ENCODE measurements around the gene CFAP65.

Gene CFAP65

GRCh38 chr2:219001577-219002394 lies 39.5 kb downstream of the CFAP65 start:
- ChIA-PET CTCF (interaction anchor here (1.0 to 3.7 kb wide), 9 partner anchors 9 to 236 kb away, joined by 3 to 20 read pairs (median 3); no protein-coding TSS in a partner anchor), POLR2A (interaction anchor here (1.2 kb wide), 1 partner anchor 14 kb away, joined by 4 read pairs; no protein-coding TSS in a partner anchor)
- no peak for DNase-seq (ENCODE audit: extremely low spot score)
- TF ChIP-seq ARNT (IDR thresholded peaks at IDR 0.05), result no peak
- no peak for TF ChIP-seq FOXK2 (IDR thresholded peaks at IDR 0.05)
- TF ChIP-seq ELF4 (IDR thresholded peaks at IDR 0.05), result no peak
- TF ChIP-seq FOXM1 (IDR thresholded peaks at IDR 0.05; ENCODE audit: borderline replicate concordance), result no peak
- no peak for TF ChIP-seq SP1 (IDR thresholded peaks at IDR 0.05)
- TF ChIP-seq ZNF384 (IDR thresholded peaks at IDR 0.05), result no peak
- no peak for TF ChIP-seq FOXA1 (IDR thresholded peaks at IDR 0.05)
- no peak for TF ChIP-seq CTBP1 (IDR thresholded peaks at IDR 0.05; ENCODE audit: borderline replicate concordance)
- TF ChIP-seq PKNOX1 (IDR thresholded peaks at IDR 0.05), result no peak
- TF ChIP-seq TARDBP (IDR thresholded peaks at IDR 0.05), result no peak
- no peak for TF ChIP-seq LEF1 (IDR thresholded peaks at IDR 0.05; ENCODE audit: borderline replicate concordance)
- TF ChIP-seq HDGF (IDR thresholded peaks at IDR 0.05; ENCODE audit: borderline replicate concordance), result no peak
- no peak for TF ChIP-seq L3MBTL2 (conservative IDR thresholded peaks at IDR 0.05)
- TF ChIP-seq BHLHE40 (IDR thresholded peaks at IDR 0.05; ENCODE audit: borderline replicate concordance), result no peak
- no peak for TF ChIP-seq SUZ12 (IDR thresholded peaks at IDR 0.05)
- TF ChIP-seq NFRKB (IDR thresholded peaks at IDR 0.05), result no peak

DNA sequence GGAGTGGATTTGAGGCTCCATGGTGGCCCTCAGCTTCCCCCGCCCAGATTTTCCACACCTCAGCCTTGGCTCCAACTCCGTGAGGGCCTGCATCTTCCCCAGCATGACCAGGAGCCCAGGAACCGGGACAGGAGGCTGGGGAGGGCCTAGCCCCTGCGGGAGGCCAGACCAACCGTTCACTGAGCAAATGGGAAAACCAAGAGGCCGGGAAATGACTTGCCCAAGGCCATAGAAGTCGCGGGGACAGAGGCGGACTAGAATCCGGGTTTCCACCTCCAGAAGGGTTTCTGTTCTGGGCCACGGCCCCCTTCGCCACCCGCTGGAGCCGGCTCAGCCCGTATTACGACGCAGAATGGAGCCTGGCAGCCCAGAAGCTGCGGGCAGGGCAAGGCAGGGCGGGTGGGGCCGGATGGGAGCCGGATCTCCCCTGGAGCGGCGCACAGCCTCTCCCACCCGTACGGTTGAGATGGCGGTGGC lies 40.2 kb downstream of the CFAP65 start:
- ChIA-PET POLR2A (no interaction called here), CTCF (interaction anchor here (1.0 to 2.4 kb wide), 3 partner anchors 21 to 127 kb away, joined by 3 to 16 read pairs (median 3); no protein-coding TSS in a partner anchor)
- no peak for DNase-seq (ENCODE audit: extremely low spot score)
- TF ChIP-seq ZNF384 (IDR thresholded peaks at IDR 0.05), result no peak
- no peak for TF ChIP-seq SP1 (IDR thresholded peaks at IDR 0.05)
- TF ChIP-seq BHLHE40 (IDR thresholded peaks at IDR 0.05; ENCODE audit: borderline replicate concordance), result no peak
- TF ChIP-seq ARNT (IDR thresholded peaks at IDR 0.05), result no peak
- TF ChIP-seq L3MBTL2 (conservative IDR thresholded peaks at IDR 0.05), result no peak
- no peak for TF ChIP-seq PKNOX1 (IDR thresholded peaks at IDR 0.05)
- no peak for TF ChIP-seq FOXM1 (IDR thresholded peaks at IDR 0.05; ENCODE audit: borderline replicate concordance)
- TF ChIP-seq FOXK2 (IDR thresholded peaks at IDR 0.05), result no peak
- TF ChIP-seq TARDBP (IDR thresholded peaks at IDR 0.05), result no peak
- TF ChIP-seq NFRKB (IDR thresholded peaks at IDR 0.05), result no peak
- no peak for TF ChIP-seq SUZ12 (IDR thresholded peaks at IDR 0.05)
- no peak for TF ChIP-seq ELF4 (IDR thresholded peaks at IDR 0.05)
- no peak for TF ChIP-seq LEF1 (IDR thresholded peaks at IDR 0.05; ENCODE audit: borderline replicate concordance)
- no peak for TF ChIP-seq CTBP1 (IDR thresholded peaks at IDR 0.05; ENCODE audit: borderline replicate concordance)
- TF ChIP-seq HDGF (IDR thresholded peaks at IDR 0.05; ENCODE audit: borderline replicate concordance), result no peak
- no peak for TF ChIP-seq FOXA1 (IDR thresholded peaks at IDR 0.05)

DNA sequence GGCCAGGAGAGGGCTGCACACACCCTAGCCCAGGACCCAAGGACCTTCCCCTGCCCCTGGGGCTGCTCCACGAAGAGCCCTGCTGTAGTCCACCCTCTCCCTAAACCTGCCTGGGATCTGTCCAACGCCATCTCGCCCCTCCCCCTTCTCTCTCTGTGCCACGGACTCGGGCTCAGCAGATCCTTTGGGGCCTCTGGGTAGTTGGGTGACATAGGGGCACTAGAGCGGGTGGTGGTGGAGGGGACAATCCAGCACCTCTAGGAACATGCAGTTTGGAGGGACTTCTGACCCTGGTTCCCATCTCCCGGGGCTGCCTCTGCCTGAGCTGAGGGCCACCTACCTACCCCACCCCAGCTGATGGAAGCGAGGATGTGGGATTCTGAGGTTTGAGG lies 40.8 kb downstream of the CFAP65 start:
- CTCF ChIA-PET, result interaction anchor here (1.0 kb wide), 1 partner anchor 21 kb away, joined by 3 read pairs; no protein-coding TSS in a partner anchor
- TF ChIP-seq SUZ12 (IDR thresholded peaks at IDR 0.05) (no peak), NFRKB (IDR thresholded peaks at IDR 0.05) (no peak), FOXM1 (IDR thresholded peaks at IDR 0.05; ENCODE audit: borderline replicate concordance) (no peak), L3MBTL2 (conservative IDR thresholded peaks at IDR 0.05) (no peak), ELF4 (IDR thresholded peaks at IDR 0.05) (no peak), ZNF384 (IDR thresholded peaks at IDR 0.05) (no peak), LEF1 (IDR thresholded peaks at IDR 0.05; ENCODE audit: borderline replicate concordance) (no peak)
- POLR2A ChIA-PET, result no interaction called here
- DNase-seq (ENCODE audit: extremely low spot score), result no peak

DNA sequence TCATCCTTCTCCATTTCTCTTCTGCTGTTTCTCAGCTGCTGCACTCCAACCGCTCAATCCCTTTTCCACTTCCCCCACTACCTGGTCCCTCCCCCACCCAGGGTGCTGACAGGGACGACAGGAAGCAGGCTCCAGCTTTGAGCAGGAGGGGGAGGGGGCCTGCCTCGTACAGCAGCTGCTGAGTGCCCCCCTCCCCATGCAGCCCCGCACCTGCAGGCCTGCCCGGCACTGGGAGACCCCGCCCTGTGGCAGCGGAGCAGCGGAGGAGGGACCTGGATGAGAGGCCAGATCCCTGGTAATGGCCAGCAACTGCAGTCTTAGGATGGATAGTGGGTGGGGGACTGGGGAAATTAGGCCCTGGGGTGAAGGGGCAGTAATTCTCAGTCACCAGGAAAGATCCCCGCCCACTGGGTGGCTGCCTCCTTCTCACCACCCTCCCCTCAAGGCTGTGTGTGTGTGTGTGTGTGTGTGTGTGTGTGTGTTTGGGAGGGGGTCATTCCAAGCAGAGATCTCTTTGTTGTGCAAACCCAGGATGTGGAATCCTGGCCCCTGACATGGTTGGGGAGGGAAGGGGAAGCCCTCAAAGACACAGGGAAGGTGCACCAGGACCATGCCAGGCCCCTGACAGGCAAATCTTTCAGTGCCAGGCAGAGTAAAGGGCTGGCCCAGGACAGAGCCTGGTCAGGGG lies 41.3 kb downstream of the CFAP65 start:
- TF ChIP-seq FOXK2 (IDR thresholded peaks at IDR 0.05), result no peak
- TF ChIP-seq FOXM1 (IDR thresholded peaks at IDR 0.05; ENCODE audit: borderline replicate concordance), result no peak
- TF ChIP-seq CTBP1 (IDR thresholded peaks at IDR 0.05; ENCODE audit: borderline replicate concordance), result no peak
- no peak for TF ChIP-seq BHLHE40 (IDR thresholded peaks at IDR 0.05; ENCODE audit: borderline replicate concordance)
- no peak for TF ChIP-seq ARNT (IDR thresholded peaks at IDR 0.05)
- no peak for TF ChIP-seq ELF4 (IDR thresholded peaks at IDR 0.05)
- TF ChIP-seq SUZ12 (IDR thresholded peaks at IDR 0.05), result no peak
- TF ChIP-seq HDGF (IDR thresholded peaks at IDR 0.05; ENCODE audit: borderline replicate concordance), result no peak
- no peak for TF ChIP-seq FOXA1 (IDR thresholded peaks at IDR 0.05)
- TF ChIP-seq SP1 (IDR thresholded peaks at IDR 0.05), result no peak
- TF ChIP-seq NFRKB (IDR thresholded peaks at IDR 0.05), result no peak
- no peak for TF ChIP-seq PKNOX1 (IDR thresholded peaks at IDR 0.05)
- TF ChIP-seq ZNF384 (IDR thresholded peaks at IDR 0.05), result no peak
- no peak for TF ChIP-seq LEF1 (IDR thresholded peaks at IDR 0.05; ENCODE audit: borderline replicate concordance)
- TF ChIP-seq L3MBTL2 (conservative IDR thresholded peaks at IDR 0.05), result no peak
- no peak for TF ChIP-seq TARDBP (IDR thresholded peaks at IDR 0.05)
- CTCF ChIA-PET, result interaction anchor here (0.8 to 1.0 kb wide), 2 partner anchors 19 to 20 kb away, joined by 3 read pairs; no protein-coding TSS in a partner anchor
- POLR2A ChIA-PET, result no interaction called here
- no peak for DNase-seq (ENCODE audit: extremely low spot score)
